T-cell (primary cell): Measurements from ENCODE around the gene LRP1-AS. TPM values are rescaled to one million over a fixed set of nuclear protein-coding genes. Genes with fewer than 3 reads are reported as not detected.

Experiments used
- ATAC-seq, 4 experiments: fragments of 200-7000 bp in 3 of 4; fragments of 150-1000 bp in 1 of 4; cut with Tn5 transposase; replicated peaks in 1 of 4; 1 replicate in 3 of 4; 2 replicates in 1 of 4; pipeline ENCODE4 v1.10.0; 2021; ENCODE audit warnings: moderate library complexity in 3 of 4, mild to moderate bottlenecking in 2 of 4, moderate number of reproducible peaks in 1 of 4
- CTCF ChIA-PET, 2 donors: fragments of 300-600 bp; sonication (Branson Sonifier 250); formaldehyde crosslinking; loops; one replicate each; lab custom pipeline; 2022; ENCODE audit warnings: antibody characterized with exemption in 2 of 2; lab: Charles Lee
- POLR2A ChIA-PET, 2 donors: fragments of 300-600 bp; sonication (Branson Sonifier 250); formaldehyde crosslinking; loops; one replicate each; lab custom pipeline; 2022; ENCODE audit warnings: antibody characterized with exemption in 2 of 2; lab: Charles Lee
- DNase-seq, 35 experiments: peaks; one replicate each; pipeline versions ENCODE4 v3.0.0 to v3.0.0-alpha.2; 2013 to 2023
- H3K27ac ChIP-seq: one replicate; pipeline ENCODE4 v1.5.1; 2013; ENCODE audit warnings: low read length
- H3K27me3 ChIP-seq, 2 experiments: replicated peaks in 1 of 2; 1 replicate in 1 of 2; 2 replicates in 1 of 2; pipeline versions ENCODE4 v1.6.1 to v1.7.0; 2013; ENCODE audit warnings: low read length in 1 of 2, mixed read lengths in 1 of 2; ENCODE audit not compliant: control insufficient read depth in 2 of 2, insufficient read depth in 2 of 2; ENCODE audit errors: extremely low read depth in 1 of 2
- H3K36me3 ChIP-seq, 2 donors: 1 replicate in 1 of 2; 2 replicates in 1 of 2; pipeline versions ENCODE4 v1.6.1 to v1.7.0; 2013; ENCODE audit warnings: low read length in 1 of 2; ENCODE audit not compliant: control insufficient read depth in 2 of 2, insufficient read depth in 1 of 2; ENCODE audit errors: extremely low read depth in 1 of 2
- H3K4me1 ChIP-seq, 2 experiments: 1 replicate in 1 of 2; 2 replicates in 1 of 2; pipeline versions ENCODE4 v1.6.1 to v1.7.0; 2013; ENCODE audit warnings: low read length in 2 of 2, mixed read lengths in 1 of 2; ENCODE audit not compliant: insufficient read depth in 2 of 2, control insufficient read depth in 1 of 2; ENCODE audit errors: extremely low read depth in 1 of 2
- H3K4me3 ChIP-seq, 2 donors: 1 replicate in 1 of 2; 2 replicates in 1 of 2; pipeline versions ENCODE4 v1.5.1 to v1.7.0; 2013; ENCODE audit warnings: mild to moderate bottlenecking in 2 of 2, low read length in 1 of 2, moderate library complexity in 1 of 2; ENCODE audit not compliant: control insufficient read depth in 1 of 2; ENCODE audit errors: extremely low read depth in 1 of 2
- H3K9me3 ChIP-seq: 2 replicates; pipeline ENCODE4 v1.7.0; 2013
- H3K27ac Mint-ChIP-seq, 2 donors: one replicate each; pipeline ENCODE4 v1.8.0; 2020 to 2021; ENCODE audit warnings: mild to moderate bottlenecking in 2 of 2, mixed read lengths in 2 of 2
- H3K27me3 Mint-ChIP-seq, 2 donors: one replicate each; pipeline ENCODE4 v1.8.0; 2021 to 2022; ENCODE audit warnings: mixed read lengths in 2 of 2
- H3K36me3 Mint-ChIP-seq: one replicate; pipeline ENCODE4 v1.8.0; 2021; ENCODE audit warnings: mixed read lengths
- H3K4me1 Mint-ChIP-seq, 3 donors: one replicate each; pipeline ENCODE4 v1.8.0; 2020 to 2022; ENCODE audit warnings: mixed read lengths in 3 of 3, mild to moderate bottlenecking in 1 of 3
- H3K4me3 Mint-ChIP-seq, 3 donors: one replicate each; pipeline ENCODE4 v1.8.0; 2020 to 2022; ENCODE audit warnings: mild to moderate bottlenecking in 3 of 3, mixed read lengths in 3 of 3, moderate library complexity in 3 of 3
- H3K9me3 Mint-ChIP-seq, 3 donors: one replicate each; pipeline ENCODE4 v1.8.0; 2020 to 2022; ENCODE audit warnings: mixed read lengths in 3 of 3
- WGBS: methylation state at CpG from one replicate; pipeline ENCODE4 v1.1.5; 2013; ENCODE audit warnings: missing lambda C conversion rate; ENCODE audit not compliant: insufficient coverage; 5-methylcytosine and 5-hydroxymethylcytosine counted together
- total RNA-seq, 35 experiments: library from RNA in 6 of 35; stranded (reverse) in 6 of 35; fragments of 120-200 nt in 1 of 35; gene quantifications; one replicate each; pipeline versions ENCODE4 v1.2.1 to v1.2.4 and lab custom pipeline; 2013 to 2026

Gene LRP1-AS
- total RNA-seq, 5 donors from 2014 or later (not counting 1 experiment from before 2014, with no cell fraction given): not detected

DNA sequence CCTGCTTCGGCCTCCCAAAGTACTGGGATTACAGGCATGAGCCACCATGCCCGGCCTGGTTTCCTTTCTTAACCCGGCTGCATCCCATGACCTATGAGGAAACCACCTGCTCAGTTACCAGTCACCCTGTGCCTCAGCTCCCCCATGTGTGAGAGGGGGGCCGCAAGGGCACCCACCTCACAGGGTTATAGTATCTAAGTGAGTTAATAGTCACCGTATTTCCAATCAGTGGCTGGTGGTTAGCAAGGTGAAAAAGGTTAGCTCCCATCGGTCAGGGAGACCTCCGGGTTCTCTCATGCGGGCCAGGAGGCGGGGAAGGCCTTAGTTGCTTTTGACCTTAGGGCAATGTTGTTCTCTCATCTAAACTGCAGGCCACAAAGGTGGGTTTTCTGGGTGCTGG, 12.5 kb downstream of the LRP1-AS start:
- Histone ChIP-seq H3K36me3 (no peaks in the 10 kb centered on the region), H3K27me3 (peaks cover 0 to 2% of the 10 kb centered on the region in 2 experiments), H3K4me3 (no peak overlapping the region), H3K9me3 (no peaks in the 10 kb centered on the region), H3K27ac (no peak overlapping the region), H3K4me1 (no peaks in the 10 kb centered on the region)
- 90% methylated on average over 4 of the region's 9 CpGs for WGBS
- Mint-ChIP-seq H3K36me3 (no peaks in the 10 kb centered on the region), H3K4me1 (peaks cover 0 to under 1% (median under 1%) of the 10 kb centered on the region in 3 donors), H3K27ac (no peak overlapping the region), H3K4me3 (no peak overlapping the region), H3K9me3 (no peaks in the 10 kb centered on the region), H3K27me3 (no peaks in the 10 kb centered on the region)
- ATAC-seq (no peak), DNase-seq (no peak)
- POLR2A ChIA-PET: interaction anchor here (0.5 to 0.6 kb wide), 2 partner anchors 117 to 973 kb away, joined by 3 to 7 read pairs; no protein-coding TSS in a partner anchor
- CTCF ChIA-PET: interaction anchor here in 1 of 2 donors (0.6 kb wide), 2 partner anchors 79 to 324 kb away, joined by 4 to 6 read pairs; no protein-coding TSS in a partner anchor

DNA sequence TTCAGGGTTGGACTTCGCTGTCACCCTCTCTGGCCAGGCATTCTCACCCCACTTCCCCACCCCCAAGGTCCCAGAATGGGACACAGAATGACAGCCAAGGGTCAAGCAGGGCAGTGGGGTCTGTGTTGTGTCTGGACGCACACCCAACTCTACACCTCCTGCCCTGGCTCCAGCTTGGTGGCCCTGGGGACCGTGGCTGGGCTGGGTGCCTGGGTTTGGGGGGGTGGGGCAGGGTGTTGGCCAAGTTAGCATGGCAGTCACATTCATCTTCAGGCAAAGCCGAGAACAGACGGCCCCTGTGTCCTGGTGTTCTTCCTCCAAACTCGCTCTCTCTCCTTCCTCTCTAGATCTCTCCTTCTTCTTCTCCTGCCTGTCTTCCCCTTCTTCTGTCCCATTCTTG, 13.5 kb downstream of the LRP1-AS start:
- ChIA-PET POLR2A (no interaction called here), CTCF (no interaction called here)
- no peak for DNase-seq
- H3K4me3 Mint-ChIP-seq: no peak overlapping the region
- no peaks in the 10 kb centered on the region for H3K36me3 ChIP-seq
- H3K27me3 Mint-ChIP-seq: no peaks in the 10 kb centered on the region
- WGBS: 79% methylated on average over 4 of the region's 6 CpGs
- H3K4me3 ChIP-seq: no peak overlapping the region
- H3K27ac Mint-ChIP-seq: no peak overlapping the region
- H3K4me1 ChIP-seq: peaks cover 0 to 6% of the 10 kb centered on the region in 2 experiments
- H3K4me1 Mint-ChIP-seq: peaks cover 0 to 5% (median 4%) of the 10 kb centered on the region in 3 donors
- H3K36me3 Mint-ChIP-seq: no peaks in the 10 kb centered on the region
- no peak for ATAC-seq
- no peak overlapping the region for H3K27ac ChIP-seq
- no peaks in the 10 kb centered on the region for H3K9me3 Mint-ChIP-seq
- no peaks in the 10 kb centered on the region for H3K9me3 ChIP-seq
- H3K27me3 ChIP-seq: peaks cover 0 to 5% of the 10 kb centered on the region in 2 experiments

DNA sequence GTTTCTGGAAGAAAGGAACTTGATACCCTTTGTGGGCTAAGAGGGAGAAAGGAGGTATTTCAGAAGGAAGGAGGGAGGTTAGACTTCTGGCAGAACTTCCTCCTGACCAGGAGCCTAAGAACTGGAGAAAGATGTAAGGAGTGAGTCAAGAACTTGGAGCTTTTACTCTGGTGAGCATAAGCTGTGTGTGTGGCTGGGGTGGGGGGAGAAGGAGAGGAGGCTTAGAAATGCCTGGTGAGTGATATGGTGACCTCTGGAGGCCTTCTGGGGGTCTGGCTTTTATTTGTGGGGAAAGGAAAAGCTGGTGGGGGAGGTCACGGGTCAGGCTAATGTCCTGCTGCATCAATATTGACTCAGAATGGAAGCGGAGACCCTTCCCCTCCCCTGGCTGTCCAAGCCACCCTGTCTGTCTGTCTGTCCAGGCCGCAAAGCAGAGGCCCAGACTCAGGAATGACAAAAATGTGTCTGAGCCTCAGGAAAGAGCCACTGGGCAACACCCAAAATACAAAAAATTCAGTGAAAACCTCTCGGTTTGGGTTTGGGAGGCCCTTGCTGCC, 14.3 kb downstream of the LRP1-AS start:
- 67% methylated on average over 2 of the region's 4 CpGs for WGBS
- no peak overlapping the region for H3K4me3 Mint-ChIP-seq
- Histone ChIP-seq H3K4me1 (peaks cover 3 to 11% of the 10 kb centered on the region in 2 experiments), H3K4me3 (no peak overlapping the region), H3K9me3 (no peaks in the 10 kb centered on the region), H3K36me3 (no peaks in the 10 kb centered on the region), H3K27me3 (peaks cover 0 to 10% of the 10 kb centered on the region in 2 experiments), H3K27ac (no peak overlapping the region)
- no peaks in the 10 kb centered on the region for H3K36me3 Mint-ChIP-seq
- ATAC-seq (no peak), DNase-seq (no peak)
- POLR2A ChIA-PET: no interaction called here
- H3K4me1 Mint-ChIP-seq: peaks cover 0 to 5% (median 4%) of the 10 kb centered on the region in 3 donors
- H3K27me3 Mint-ChIP-seq: no peaks in the 10 kb centered on the region
- H3K27ac Mint-ChIP-seq: no peak overlapping the region
- CTCF ChIA-PET: interaction anchor here in 1 of 2 donors (0.6 kb wide), 1 partner anchor 8 kb away, joined by 4 read pairs; no protein-coding TSS in a partner anchor
- H3K9me3 Mint-ChIP-seq: no peaks in the 10 kb centered on the region

DNA sequence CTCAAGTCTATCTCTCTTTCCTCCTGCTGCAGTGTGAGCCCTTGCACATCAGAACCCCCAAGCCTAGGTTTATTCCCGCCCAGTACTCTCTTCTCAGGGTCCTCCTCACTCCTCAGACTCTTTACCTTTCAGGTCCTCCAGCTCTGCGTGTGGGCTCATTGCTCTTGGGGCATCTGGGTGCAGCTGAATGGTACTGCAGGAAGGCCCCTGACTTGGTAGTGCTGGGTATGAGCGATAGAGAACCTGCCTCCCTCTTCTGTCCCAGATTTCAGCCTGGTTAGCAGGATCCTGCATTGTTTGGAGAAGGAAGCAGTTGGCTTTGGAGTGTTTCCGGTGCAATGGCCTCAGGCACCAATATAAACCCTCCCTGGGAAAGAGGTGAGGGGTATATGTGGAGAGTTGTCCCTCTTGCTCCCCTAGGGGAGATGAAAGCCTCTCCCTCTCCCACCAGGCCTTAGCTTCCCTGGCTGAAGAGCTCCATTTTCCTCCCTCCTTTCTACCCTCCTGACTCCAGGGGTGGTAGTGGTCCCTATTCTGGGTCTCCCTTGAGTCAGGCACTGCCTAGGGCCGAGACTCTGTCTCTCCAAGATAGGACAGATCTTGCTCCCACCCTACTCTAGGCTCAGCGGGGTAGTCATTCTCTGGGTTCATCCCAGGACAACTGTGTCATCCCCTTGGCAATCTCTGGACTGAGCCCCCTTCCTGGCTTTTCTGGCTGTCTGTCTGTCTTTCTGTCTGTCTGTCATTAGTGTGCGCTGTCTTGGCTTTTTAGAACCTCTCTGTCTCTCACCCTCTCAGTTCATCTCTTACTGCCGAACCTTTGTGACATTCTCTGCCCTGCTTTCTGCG, 15.3 kb downstream of the LRP1-AS start:
- peaks cover 0 to 18% of the 10 kb centered on the region in 2 experiments for H3K27me3 ChIP-seq
- H3K27me3 Mint-ChIP-seq: no peaks in the 10 kb centered on the region
- ATAC-seq (no peak), DNase-seq (no peak)
- WGBS: 73% methylated on average over 5 of the region's 9 CpGs
- ChIA-PET POLR2A (no interaction called here), CTCF (interaction anchor here in 1 of 2 donors (0.6 kb wide), 2 partner anchors 65 to 746 kb away, joined by 3 read pairs; no protein-coding TSS in a partner anchor)
- no peaks in the 10 kb centered on the region for H3K9me3 Mint-ChIP-seq
- H3K4me3 ChIP-seq: no peak overlapping the region
- no peak overlapping the region for H3K4me3 Mint-ChIP-seq
- H3K36me3 Mint-ChIP-seq: no peaks in the 10 kb centered on the region
- H3K27ac Mint-ChIP-seq: peak overlapping the region in 1 of 2 donors; percentile 62
- no peaks in the 10 kb centered on the region for H3K9me3 ChIP-seq
- H3K36me3 ChIP-seq: no peaks in the 10 kb centered on the region
- no peak overlapping the region for H3K27ac ChIP-seq
- H3K4me1 ChIP-seq: peaks cover 3 to 20% of the 10 kb centered on the region in 2 experiments
- H3K4me1 Mint-ChIP-seq: peaks cover 0 to 7% (median 7%) of the 10 kb centered on the region in 3 donors

DNA sequence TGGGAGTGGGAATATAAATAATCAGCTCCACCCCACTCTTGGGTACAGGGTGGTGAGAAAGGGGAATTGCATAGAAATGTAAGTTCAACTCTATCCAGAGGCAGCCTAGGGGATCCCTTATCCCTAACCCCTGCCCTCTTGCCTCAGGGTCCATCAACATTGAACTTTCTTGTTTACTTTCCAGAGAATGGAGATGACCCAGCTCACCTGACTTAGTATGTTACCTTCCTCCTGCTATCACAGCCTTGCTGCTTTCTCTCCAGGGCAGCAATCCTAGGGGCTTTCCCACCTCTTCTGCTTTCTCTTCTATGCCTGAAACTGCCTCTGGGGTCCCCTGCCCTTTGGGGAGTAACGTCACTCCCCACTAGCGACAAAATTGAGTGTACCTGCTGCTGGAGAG, 16.5 kb downstream of the LRP1-AS start:
- Histone ChIP-seq H3K4me3 (no peak overlapping the region), H3K4me1 (peaks cover 3 to 23% of the 10 kb centered on the region in 2 experiments), H3K36me3 (no peaks in the 10 kb centered on the region), H3K27me3 (peaks cover 0 to 23% of the 10 kb centered on the region in 2 experiments), H3K27ac (no peak overlapping the region), H3K9me3 (no peaks in the 10 kb centered on the region)
- WGBS: no CpG with 5 or more reads among the region's 2 CpGs
- POLR2A ChIA-PET: no interaction called here
- H3K36me3 Mint-ChIP-seq: no peaks in the 10 kb centered on the region
- peak overlapping the region; percentile 10 to 62 for H3K27ac Mint-ChIP-seq
- peaks cover 0 to 12% (median 11%) of the 10 kb centered on the region in 3 donors for H3K4me1 Mint-ChIP-seq
- no peak overlapping the region for H3K4me3 Mint-ChIP-seq
- peak in 1 of 35 experiments; percentile 16 for DNase-seq
- ATAC-seq: no peak
- H3K27me3 Mint-ChIP-seq: no peaks in the 10 kb centered on the region
- H3K9me3 Mint-ChIP-seq: no peaks in the 10 kb centered on the region
- CTCF ChIA-PET: interaction anchor here in 1 of 2 donors (0.6 kb wide), 1 partner anchor 127 kb away, joined by 3 read pairs; no protein-coding TSS in a partner anchor

DNA sequence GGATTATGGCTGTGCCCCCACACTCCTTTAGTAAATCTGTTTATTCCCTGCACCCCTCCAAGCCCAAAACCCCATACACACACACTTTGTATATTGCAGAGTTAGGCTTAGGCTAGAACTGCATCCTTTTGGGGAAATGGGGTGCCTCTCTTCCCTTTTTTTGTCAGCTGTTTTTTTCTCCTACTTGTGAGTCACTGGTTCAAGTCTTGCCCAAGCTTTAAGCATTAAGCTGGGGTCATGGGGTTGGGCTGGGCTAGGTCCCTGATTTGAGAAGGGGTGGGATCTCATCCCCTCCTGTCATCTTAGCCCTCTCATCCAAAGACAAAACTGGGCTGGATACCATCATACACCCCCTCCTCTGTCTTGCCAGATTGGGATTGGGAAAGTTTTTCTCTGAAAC, 17.5 kb downstream of the LRP1-AS start:
- Histone ChIP-seq H3K4me3 (no peak overlapping the region), H3K4me1 (peaks cover 3 to 23% of the 10 kb centered on the region in 2 experiments), H3K27ac (no peak overlapping the region), H3K36me3 (no peaks in the 10 kb centered on the region), H3K9me3 (no peaks in the 10 kb centered on the region), H3K27me3 (peaks cover 2 to 23% of the 10 kb centered on the region in 2 experiments)
- Mint-ChIP-seq H3K36me3 (no peaks in the 10 kb centered on the region), H3K27ac (peak overlapping the region in 1 of 2 donors; percentile 17), H3K4me1 (peaks cover 0 to 12% (median 11%) of the 10 kb centered on the region in 3 donors), H3K4me3 (peak overlapping the region; percentile 61 to 88 (median 70)), H3K9me3 (no peaks in the 10 kb centered on the region), H3K27me3 (no peaks in the 10 kb centered on the region)
- DNase-seq (no peak), ATAC-seq (no peak)
- POLR2A ChIA-PET: no interaction called here
- CTCF ChIA-PET: interaction anchor here in 1 of 2 donors (0.6 kb wide), 1 partner anchor 119 kb away, joined by 3 read pairs; no protein-coding TSS in a partner anchor
